IPS-20b (cell line): ENCODE data around the gene GLT6D1.

Source experiments
- H3K27ac ChIP-seq: one replicate; pipeline ENCODE4 v1.5.1; 2013; ENCODE audit warnings: low read length
- H3K27me3 ChIP-seq: 2 replicates; pipeline ENCODE4 v1.6.1; 2013; ENCODE audit warnings: mild to moderate bottlenecking, low read length, inconsistent platforms; ENCODE audit not compliant: insufficient read depth
- H3K36me3 ChIP-seq: 2 replicates; pipeline ENCODE4 v1.6.1; 2013; ENCODE audit warnings: low read depth, mild to moderate bottlenecking, inconsistent platforms, low read length, moderate library complexity; ENCODE audit not compliant: insufficient read depth
- H3K4me1 ChIP-seq: 2 replicates; pipeline ENCODE4 v1.6.1; 2013; ENCODE audit warnings: mild to moderate bottlenecking, control low read depth, inconsistent platforms, low read length, moderate library complexity; ENCODE audit not compliant: insufficient read depth
- H3K4me3 ChIP-seq: 2 replicates; pipeline ENCODE4 v1.5.1; 2013; ENCODE audit warnings: mild to moderate bottlenecking, low read length, inconsistent platforms
- H3K9ac ChIP-seq: 2 replicates; pipeline ENCODE4 v1.6.1; 2013; ENCODE audit warnings: low read depth, mild to moderate bottlenecking, inconsistent platforms, low read length, moderate library complexity
- H3K9me3 ChIP-seq: 2 replicates; pipeline ENCODE4 v1.6.1; 2013; ENCODE audit warnings: mild to moderate bottlenecking, low read depth, low read length, inconsistent platforms; ENCODE audit not compliant: insufficient read depth

Gene GLT6D1, protein sequence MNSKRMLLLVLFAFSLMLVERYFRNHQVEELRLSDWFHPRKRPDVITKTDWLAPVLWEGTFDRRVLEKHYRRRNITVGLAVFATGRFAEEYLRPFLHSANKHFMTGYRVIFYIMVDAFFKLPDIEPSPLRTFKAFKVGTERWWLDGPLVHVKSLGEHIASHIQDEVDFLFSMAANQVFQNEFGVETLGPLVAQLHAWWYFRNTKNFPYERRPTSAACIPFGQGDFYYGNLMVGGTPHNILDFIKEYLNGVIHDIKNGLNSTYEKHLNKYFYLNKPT

GRCh38 chr9:135639196-135639595, at the start of gene GLT6D1:
Gene GLT6D1 (minus strand): TSS chr9:135639540. CDS start chr9:135639187, 353 bp downstream.
- no peak within 1 kb of the TSS for H3K9ac ChIP-seq
- no peaks in the 10 kb centered on the region for H3K36me3 ChIP-seq
- H3K27ac ChIP-seq = no peak within 1 kb of the TSS
- no peaks in the 10 kb centered on the region for H3K27me3 ChIP-seq
- H3K4me3 ChIP-seq = no peak within 1 kb of the TSS
- H3K9me3 ChIP-seq = peaks cover 15% of the 10 kb centered on the region
- H3K4me1 ChIP-seq = peaks cover 5% of the 10 kb centered on the region

DNA sequence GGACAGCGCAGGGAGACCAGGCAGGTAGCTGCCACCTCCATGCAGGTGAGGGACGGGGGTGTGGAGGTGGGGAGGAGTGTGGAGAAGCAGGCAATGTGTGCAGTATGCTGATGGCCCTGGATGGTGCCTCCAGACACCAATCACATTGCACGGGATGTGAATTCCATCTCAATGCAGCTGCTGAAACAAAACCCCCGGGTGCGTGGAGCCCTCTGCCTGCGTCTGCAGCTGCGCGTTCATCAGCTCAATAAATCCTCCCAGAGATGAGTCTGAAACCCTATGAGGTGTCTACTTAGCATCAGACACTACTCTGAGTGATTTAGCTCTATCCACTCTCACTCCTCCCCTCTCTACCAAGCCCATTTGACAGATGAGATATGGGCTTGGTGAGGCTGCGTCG, 49.7 kb upstream of the GLT6D1 start:
- Histone ChIP-seq H3K36me3 (no peaks in the 10 kb centered on the region), H3K9me3 (no peaks in the 10 kb centered on the region), H3K4me1 (no peaks in the 10 kb centered on the region), H3K27me3 (no peaks in the 10 kb centered on the region), H3K4me3 (no peak overlapping the region), H3K9ac (no peak overlapping the region), H3K27ac (no peak overlapping the region)

GRCh38 chr9:135687216-135687615, 47.9 kb upstream of the GLT6D1 start:
- Histone ChIP-seq H3K4me1 (no peaks in the 10 kb centered on the region), H3K9ac (no peak overlapping the region), H3K27me3 (no peaks in the 10 kb centered on the region), H3K27ac (no peak overlapping the region), H3K36me3 (no peaks in the 10 kb centered on the region), H3K9me3 (no peaks in the 10 kb centered on the region), H3K4me3 (no peak overlapping the region)

DNA sequence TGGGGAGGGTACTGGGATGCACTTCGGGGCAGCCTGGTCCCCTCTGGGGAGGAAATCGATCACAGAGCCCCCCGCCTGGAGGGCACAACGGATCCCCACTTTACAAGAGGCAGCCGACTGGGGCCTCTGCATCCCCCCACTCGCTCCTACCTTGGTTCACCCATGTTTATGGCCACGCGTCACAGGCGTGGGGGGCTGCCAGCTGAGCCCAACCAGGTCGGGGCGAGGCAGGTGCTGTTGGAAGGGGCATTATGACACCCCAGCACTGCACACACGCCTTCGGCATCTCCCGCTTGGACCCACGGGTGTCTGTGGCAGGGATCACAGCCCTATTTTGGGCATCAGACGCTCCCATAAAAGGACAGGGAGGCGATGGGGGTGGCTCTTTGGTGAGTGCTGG, 45.4 kb upstream of the GLT6D1 start:
- no peaks in the 10 kb centered on the region for H3K9me3 ChIP-seq
- no peak overlapping the region for H3K4me3 ChIP-seq
- no peaks in the 10 kb centered on the region for H3K36me3 ChIP-seq
- H3K4me1 ChIP-seq = no peaks in the 10 kb centered on the region; the same call in 1 of the 2 replicates
- H3K27me3 ChIP-seq = no peaks in the 10 kb centered on the region
- H3K9ac ChIP-seq = no peak overlapping the region
- H3K27ac ChIP-seq = no peak overlapping the region

- H3K27me3 ChIP-seq = no peaks in the 10 kb centered on the region
- H3K36me3 ChIP-seq = no peaks in the 10 kb centered on the region
- no peaks in the 10 kb centered on the region; the same call in 1 of the 2 replicates for H3K4me1 ChIP-seq
- no peak overlapping the region for H3K9ac ChIP-seq
- no peak overlapping the region for H3K4me3 ChIP-seq
- no peaks in the 10 kb centered on the region for H3K9me3 ChIP-seq
- no peak overlapping the region for H3K27ac ChIP-seq
These were observed 44.2 kb upstream of the GLT6D1 start for GRCh38 chr9:135683401-135684034.

GRCh38 chr9:135681161-135681560, 41.8 kb upstream of the GLT6D1 start:
- no peaks in the 10 kb centered on the region for H3K36me3 ChIP-seq
- H3K27me3 ChIP-seq = no peaks in the 10 kb centered on the region
- no peaks in the 10 kb centered on the region; the same call in 1 of the 2 replicates for H3K4me1 ChIP-seq
- H3K4me3 ChIP-seq = no peak overlapping the region
- no peak overlapping the region for H3K27ac ChIP-seq
- no peak overlapping the region for H3K9ac ChIP-seq
- H3K9me3 ChIP-seq = no peaks in the 10 kb centered on the region

- Histone ChIP-seq H3K4me3 (no peak overlapping the region), H3K36me3 (no peaks in the 10 kb centered on the region), H3K9me3 (no peaks in the 10 kb centered on the region), H3K27me3 (no peaks in the 10 kb centered on the region), H3K9ac (no peak overlapping the region), H3K27ac (no peak overlapping the region), H3K4me1 (no peaks in the 10 kb centered on the region; the same call in 1 of the 2 replicates)
These were observed 40.7 kb upstream of the GLT6D1 start for GRCh38 chr9:135680056-135680455.

DNA sequence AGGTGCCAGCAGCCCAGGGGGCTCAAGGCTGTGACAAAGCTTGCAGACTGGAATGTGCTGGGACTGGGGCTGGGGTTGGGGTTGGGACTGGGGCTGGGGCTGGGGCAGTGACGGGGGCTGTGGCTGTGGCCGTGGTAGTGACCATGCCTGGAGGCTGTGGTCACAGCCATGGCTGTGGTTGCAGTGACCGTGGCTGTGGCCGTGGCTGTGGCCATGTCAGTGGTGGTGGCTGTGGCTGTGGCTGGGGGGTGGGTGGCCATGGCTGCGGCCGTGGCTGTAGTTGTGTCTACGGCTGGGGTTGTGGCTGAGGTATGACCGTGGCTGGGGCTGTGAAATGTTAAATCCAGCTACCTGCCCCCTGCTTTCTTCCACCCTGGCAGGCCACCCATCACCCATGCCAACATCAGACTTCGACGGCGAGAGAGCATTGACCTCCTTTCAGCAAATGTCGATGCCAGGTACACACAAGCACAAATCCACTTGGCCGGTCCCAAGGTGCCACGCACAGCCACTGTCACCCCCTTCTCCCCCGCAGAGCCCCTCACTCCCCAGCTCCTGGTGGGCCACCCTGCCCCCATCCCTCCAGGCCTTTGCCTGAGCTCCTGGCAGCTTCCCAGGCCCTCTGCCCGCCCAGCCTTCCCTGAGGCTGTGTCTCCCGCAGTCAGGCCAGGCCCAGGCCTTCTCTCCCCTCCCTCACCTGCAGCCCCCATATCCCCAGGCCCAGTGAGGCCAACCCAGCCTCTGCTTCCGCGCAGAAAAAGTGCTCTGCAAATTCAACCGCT, 39.1 kb upstream of the GLT6D1 start:
- no peak overlapping the region for H3K4me3 ChIP-seq
- no peaks in the 10 kb centered on the region; the same call in 1 of the 2 replicates for H3K4me1 ChIP-seq
- no peaks in the 10 kb centered on the region for H3K27me3 ChIP-seq
- H3K9me3 ChIP-seq = no peaks in the 10 kb centered on the region
- no peak overlapping the region for H3K27ac ChIP-seq
- H3K9ac ChIP-seq = no peak overlapping the region
- no peaks in the 10 kb centered on the region for H3K36me3 ChIP-seq

GRCh38 chr9:135677641-135678168, 38.4 kb upstream of the GLT6D1 start:
- no peaks in the 10 kb centered on the region; the same call in 1 of the 2 replicates for H3K4me1 ChIP-seq
- H3K9me3 ChIP-seq = no peaks in the 10 kb centered on the region
- H3K27ac ChIP-seq = no peak overlapping the region
- H3K27me3 ChIP-seq = no peaks in the 10 kb centered on the region
- H3K9ac ChIP-seq = no peak overlapping the region
- no peaks in the 10 kb centered on the region for H3K36me3 ChIP-seq
- H3K4me3 ChIP-seq = no peak overlapping the region

GRCh38 chr9:135676891-135677290, 37.6 kb upstream of the GLT6D1 start:
- no peaks in the 10 kb centered on the region; the same call in 1 of the 2 replicates for H3K4me1 ChIP-seq
- no peak overlapping the region for H3K4me3 ChIP-seq
- H3K27me3 ChIP-seq = no peaks in the 10 kb centered on the region

GRCh38 chr9:135674977-135675376, 35.6 kb upstream of the GLT6D1 start:
- Histone ChIP-seq H3K36me3 (no peaks in the 10 kb centered on the region), H3K27me3 (no peaks in the 10 kb centered on the region), H3K4me1 (no peaks in the 10 kb centered on the region), H3K4me3 (no peak overlapping the region), H3K27ac (no peak overlapping the region), H3K9me3 (no peaks in the 10 kb centered on the region), H3K9ac (no peak overlapping the region)

More at GRCh38 chr9:135676891-135677290, 37.6 kb upstream of the GLT6D1 start:
- Histone ChIP-seq H3K9me3 (no peaks in the 10 kb centered on the region), H3K27ac (no peak overlapping the region), H3K36me3 (no peaks in the 10 kb centered on the region), H3K9ac (no peak overlapping the region)
